RWPE1 (cell line): ENCODE measurements around the gene PARP3.

Source experiments
- CTCF ChIA-PET: fragments of 350-600 bp; sonication (Branson Sonifier 250); formaldehyde crosslinking; extraction: SDS; loops from one replicate; lab custom pipeline; 2021; lab: Yijun Ruan, JAX
- POLR2A ChIA-PET: fragments of 400-600 bp; formaldehyde crosslinking; extraction: SDS; loops from one replicate; lab custom pipeline; 2020; ENCODE audit warnings: antibody characterized with exemption; ENCODE audit not compliant: low non-redundant PET; lab: Yijun Ruan, JAX
- DNase-seq: peaks from one replicate; pipeline ENCODE4 v3.0.0; 2012; ENCODE audit warnings: low spot score
- H3K27ac ChIP-seq: fragments of 450-650 bp; 2 replicates; pipeline ENCODE4 v1.5.1; 2017
- CTCF ChIP-seq: fragments of 450-650 bp; conservative IDR thresholded peaks from 2 replicates; pipeline ENCODE4 v1.5.1; 2017; ENCODE audit warnings: low read depth, mild to moderate bottlenecking

The PARP3 gene

GRCh38 chr3:51966016-51966415 is 23.9 kb downstream of the PARP3 start:
- no peak for DNase-seq
- no peak for TF ChIP-seq CTCF
- CTCF ChIA-PET = interaction anchor here (0.6 to 0.8 kb wide), 2 partner anchors 24 to 247 kb away, joined by 3 read pairs; no protein-coding TSS in a partner anchor
- POLR2A ChIA-PET = no interaction called here
- peak overlapping the region; percentile 89 for H3K27ac ChIP-seq

GRCh38 chr3:51966486-51966885 is 24.3 kb downstream of the PARP3 start:
- H3K27ac ChIP-seq = peak overlapping the region; percentile 89
- no peak for DNase-seq
- POLR2A ChIA-PET = no interaction called here
- CTCF ChIA-PET = no interaction called here
- TF ChIP-seq CTCF = no peak

DNA sequence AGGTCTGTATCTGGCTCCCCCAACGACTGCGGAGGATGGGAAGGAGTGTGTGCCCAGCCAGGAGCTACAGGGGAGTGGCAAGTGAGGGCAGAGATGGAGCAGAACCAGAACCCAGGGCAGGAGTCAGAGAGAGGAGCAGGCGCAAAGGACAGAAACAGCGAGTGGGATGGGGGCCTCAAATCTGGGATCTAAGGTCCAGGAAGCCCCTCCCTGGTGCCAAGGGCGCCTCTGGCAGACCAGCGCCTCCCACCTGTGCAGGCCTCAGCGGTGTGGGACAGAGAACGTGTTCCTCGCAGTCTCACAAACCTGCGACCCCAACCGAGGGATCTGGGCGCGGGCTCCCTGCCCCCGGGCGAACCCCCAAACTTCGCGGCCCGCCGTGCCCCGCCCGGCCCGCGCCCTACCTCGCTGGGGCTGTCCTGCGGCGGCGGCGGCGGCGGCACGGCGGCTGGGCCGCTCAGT is 24.8 kb downstream of the PARP3 start:
- TF ChIP-seq CTCF = no peak
- peak overlapping the region; percentile 89 for H3K27ac ChIP-seq
- CTCF ChIA-PET = no interaction called here
- POLR2A ChIA-PET = no interaction called here
- DNase-seq = no peak

DNA sequence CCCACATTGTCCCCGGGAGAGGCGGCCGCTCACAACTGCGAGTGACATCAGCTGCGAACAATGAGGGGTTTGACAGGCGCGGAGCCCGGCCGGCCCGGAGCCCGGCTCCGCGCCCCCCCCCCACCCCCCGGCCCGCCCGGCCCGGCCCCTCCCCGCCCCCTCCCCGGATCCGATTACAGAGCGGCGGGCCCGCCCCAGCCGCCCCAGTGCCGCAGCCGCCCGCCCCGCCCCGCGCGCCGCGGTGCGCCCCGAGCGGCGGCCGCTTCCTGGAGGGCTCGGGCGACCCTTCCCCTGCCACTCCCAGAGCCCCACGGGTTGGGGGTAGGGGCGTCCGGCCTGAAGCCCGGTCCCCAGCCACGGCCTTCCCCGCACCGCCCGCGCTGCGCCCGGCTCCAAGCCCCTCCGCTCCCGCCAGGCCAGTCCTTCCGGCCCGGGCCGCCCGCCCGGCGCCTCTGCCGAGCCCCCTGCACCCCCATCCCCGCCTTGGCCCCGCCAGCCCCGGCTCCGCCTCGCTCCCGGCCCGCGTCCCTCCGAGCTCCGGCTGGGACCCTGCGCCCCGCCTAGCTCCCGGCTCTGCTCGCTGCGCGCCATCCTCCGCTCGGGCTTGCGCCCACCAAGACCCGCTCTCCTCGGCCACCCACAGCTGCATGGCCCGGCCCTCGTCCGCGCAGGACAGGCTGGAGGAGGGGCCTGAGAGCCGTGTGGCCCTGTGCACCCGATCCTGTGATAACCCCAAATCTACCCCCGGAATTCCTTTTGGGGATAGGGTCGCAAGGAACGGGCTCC is 25.4 kb downstream of the PARP3 start, which contains the start of gene PCBP4:
Gene PCBP4, minus strand, starts transcription at position 71 of the 786 bp plus-strand sequence. CDS start 6,214 bp downstream, outside the sequence.
- no peak for DNase-seq
- no peak for TF ChIP-seq CTCF
- peak within 1 kb of the TSS; percentile 89 for H3K27ac ChIP-seq
- ChIA-PET POLR2A (no interaction called here), CTCF (interaction anchor here (1.0 kb wide), 1 partner anchor 26 kb away, joined by 3 read pairs; the partner anchor contains the start of genes PARP3 and RRP9)

DNA sequence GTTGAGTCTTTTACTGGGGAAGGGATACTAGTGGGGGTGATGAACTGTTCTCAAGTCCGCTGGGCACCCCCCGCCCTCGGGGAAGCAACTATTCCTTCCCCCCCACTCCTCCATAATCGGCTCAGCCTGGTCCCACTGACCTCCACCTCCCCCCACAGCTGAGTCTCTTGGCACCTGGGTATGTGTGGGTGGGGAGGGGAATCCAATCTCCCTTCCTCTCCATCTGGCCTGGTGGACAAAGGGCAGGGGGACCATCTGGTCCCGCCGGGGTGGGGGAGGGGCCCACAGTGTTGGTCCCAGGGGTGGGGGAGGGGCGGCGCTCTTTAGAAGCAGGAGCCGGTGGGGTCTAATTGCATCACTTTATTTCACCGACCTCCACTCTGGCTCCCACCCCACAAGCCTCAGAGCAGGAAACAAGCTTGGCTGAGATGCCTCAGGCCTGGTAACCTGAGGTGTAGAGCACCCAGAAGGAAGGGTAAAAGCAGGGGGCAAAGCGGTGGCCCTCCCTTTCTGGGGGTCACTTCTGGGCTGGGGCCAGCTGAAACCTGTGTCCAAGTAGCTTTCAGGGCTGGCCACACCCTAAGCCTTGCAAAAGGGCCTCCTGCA is 26.1 kb downstream of the PARP3 start:
- no peak for TF ChIP-seq CTCF
- DNase-seq = no peak
- CTCF ChIA-PET = interaction anchor here (1.0 kb wide), 1 partner anchor 26 kb away, joined by 3 read pairs; the partner anchor contains the start of genes PARP3 and RRP9

More for the DNA sequence above, 26.1 kb downstream of the PARP3 start:
- POLR2A ChIA-PET = no interaction called here
- peak overlapping the region; percentile 89 for H3K27ac ChIP-seq
